SU-DHL-6 (cell line): ENCODE data around the gene SLC1A3.

Experiments used
- EZH2phosphoT487 ChIP-seq: fragments of 200-600 bp; sonication (generic), shearing (Covaris generic); conservative IDR thresholded peaks from 2 replicates; pipeline ENCODE4 v1.6.1; 2018; ENCODE audit warnings: mild to moderate bottlenecking, antibody characterized with exemption, low read length, moderate library complexity, mixed read lengths
- TF ChIP-seq, protein P1 (sequence below): fragments of 200-600 bp; sonication (generic); IDR thresholded peaks from one replicate; pipeline ENCODE4 v1.5.1; 2017; ENCODE audit warnings: antibody characterized with exemption, mild to moderate bottlenecking, low read length, moderate library complexity; ENCODE audit not compliant: insufficient read depth, poor library complexity, severe bottlenecking

DNA sequence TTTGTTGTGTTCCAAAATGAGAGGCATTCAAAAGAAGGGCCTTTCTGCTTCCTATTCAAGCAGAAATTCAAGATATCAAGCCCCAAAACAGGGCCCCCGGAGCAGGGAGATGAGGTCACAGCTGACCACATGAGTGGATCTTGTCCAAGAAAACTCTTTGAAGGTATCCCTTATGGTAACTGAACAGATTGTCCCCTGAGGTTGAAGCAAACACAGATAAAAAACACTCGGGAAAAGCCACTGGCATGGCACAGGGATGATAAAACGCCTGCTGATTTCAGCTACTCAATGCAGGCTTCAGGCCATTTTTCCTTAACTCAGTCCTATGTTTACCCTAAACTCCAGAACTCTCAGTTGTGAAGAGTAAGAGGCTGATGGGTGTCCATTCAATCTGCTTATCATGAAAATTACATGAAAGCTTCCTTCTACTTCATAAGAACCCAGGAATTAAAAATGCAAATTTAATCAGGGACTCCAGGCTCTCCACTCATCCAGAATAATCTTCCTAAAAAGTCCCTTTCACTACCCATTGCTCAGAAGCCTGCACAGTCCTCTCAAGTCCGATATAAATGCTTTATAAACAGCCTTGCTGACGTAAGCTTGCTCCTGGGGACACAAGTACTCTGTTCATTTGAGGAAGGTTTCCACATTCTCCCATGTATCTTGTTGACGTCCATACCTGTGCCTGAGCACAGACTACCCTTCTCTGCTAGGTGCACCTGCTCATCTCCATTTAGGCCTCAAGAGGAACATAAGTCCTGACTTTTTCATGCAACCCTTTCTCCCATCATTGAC, 35.9 kb upstream of the SLC1A3 start:
- TF ChIP-seq, protein P1, sequence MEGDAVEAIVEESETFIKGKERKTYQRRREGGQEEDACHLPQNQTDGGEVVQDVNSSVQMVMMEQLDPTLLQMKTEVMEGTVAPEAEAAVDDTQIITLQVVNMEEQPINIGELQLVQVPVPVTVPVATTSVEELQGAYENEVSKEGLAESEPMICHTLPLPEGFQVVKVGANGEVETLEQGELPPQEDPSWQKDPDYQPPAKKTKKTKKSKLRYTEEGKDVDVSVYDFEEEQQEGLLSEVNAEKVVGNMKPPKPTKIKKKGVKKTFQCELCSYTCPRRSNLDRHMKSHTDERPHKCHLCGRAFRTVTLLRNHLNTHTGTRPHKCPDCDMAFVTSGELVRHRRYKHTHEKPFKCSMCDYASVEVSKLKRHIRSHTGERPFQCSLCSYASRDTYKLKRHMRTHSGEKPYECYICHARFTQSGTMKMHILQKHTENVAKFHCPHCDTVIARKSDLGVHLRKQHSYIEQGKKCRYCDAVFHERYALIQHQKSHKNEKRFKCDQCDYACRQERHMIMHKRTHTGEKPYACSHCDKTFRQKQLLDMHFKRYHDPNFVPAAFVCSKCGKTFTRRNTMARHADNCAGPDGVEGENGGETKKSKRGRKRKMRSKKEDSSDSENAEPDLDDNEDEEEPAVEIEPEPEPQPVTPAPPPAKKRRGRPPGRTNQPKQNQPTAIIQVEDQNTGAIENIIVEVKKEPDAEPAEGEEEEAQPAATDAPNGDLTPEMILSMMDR = no peak
- TF ChIP-seq EZH2phosphoT487 = no peak
